ENCODE results near the gene RGS11. TPM values are rescaled to one million over a fixed set of nuclear protein-coding genes. Genes with fewer than 3 reads are reported as not detected.

Gene RGS11
- total and polyA plus RNA-seq, 2 experiments from 2014 or later = 0.74 to 1.8 TPM

DNA sequence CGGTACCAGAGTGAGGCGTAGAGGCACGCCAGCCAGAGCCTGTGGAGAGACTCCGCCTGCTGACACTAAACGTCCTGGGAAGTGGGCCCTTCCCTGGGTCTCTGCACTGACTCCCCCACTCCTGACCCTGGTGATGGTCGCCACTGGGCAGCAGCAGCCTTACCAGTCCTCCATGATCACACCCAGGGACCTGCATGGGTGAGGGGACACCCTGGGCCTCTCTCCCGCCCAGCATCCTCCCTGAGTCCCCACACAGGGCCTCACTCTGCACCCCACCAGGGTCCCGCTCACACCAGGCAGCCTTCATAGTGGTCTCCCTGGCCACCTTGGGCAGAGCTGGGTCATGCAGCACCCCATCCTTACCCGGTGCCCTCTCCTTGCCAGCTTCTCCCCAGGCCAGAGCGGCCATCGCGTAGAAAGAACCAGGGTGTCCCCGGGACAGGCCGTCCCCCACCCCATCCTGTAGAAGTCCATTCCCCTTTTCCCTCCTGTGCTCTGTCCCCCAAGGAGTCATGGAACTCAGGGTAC lies 10.7 kb downstream of the RGS11 start:
- no peak overlapping the region for H2AFZ ChIP-seq
- no peaks in the 10 kb centered on the region for H3K36me3 ChIP-seq (ENCODE audit: insufficient read depth)
- Mint-ChIP-seq H3K4me3 (no peak overlapping the region), H3K9me3 (no peaks in the 10 kb centered on the region; the same call in 2 of the 3 replicates), H3K36me3 (ENCODE audit: low read depth) (peaks cover 18% of the 10 kb centered on the region; the same call in 2 of the 3 replicates), H3K4me1 (no peaks in the 10 kb centered on the region), H3K27me3 (ENCODE audit: insufficient read depth, low read depth, poor library complexity) (peaks cover 10% of the 10 kb centered on the region), H3K27ac (no peak overlapping the region)
- no peak overlapping the region for H3K4me2 ChIP-seq
- TF ChIP-seq, protein P1, sequence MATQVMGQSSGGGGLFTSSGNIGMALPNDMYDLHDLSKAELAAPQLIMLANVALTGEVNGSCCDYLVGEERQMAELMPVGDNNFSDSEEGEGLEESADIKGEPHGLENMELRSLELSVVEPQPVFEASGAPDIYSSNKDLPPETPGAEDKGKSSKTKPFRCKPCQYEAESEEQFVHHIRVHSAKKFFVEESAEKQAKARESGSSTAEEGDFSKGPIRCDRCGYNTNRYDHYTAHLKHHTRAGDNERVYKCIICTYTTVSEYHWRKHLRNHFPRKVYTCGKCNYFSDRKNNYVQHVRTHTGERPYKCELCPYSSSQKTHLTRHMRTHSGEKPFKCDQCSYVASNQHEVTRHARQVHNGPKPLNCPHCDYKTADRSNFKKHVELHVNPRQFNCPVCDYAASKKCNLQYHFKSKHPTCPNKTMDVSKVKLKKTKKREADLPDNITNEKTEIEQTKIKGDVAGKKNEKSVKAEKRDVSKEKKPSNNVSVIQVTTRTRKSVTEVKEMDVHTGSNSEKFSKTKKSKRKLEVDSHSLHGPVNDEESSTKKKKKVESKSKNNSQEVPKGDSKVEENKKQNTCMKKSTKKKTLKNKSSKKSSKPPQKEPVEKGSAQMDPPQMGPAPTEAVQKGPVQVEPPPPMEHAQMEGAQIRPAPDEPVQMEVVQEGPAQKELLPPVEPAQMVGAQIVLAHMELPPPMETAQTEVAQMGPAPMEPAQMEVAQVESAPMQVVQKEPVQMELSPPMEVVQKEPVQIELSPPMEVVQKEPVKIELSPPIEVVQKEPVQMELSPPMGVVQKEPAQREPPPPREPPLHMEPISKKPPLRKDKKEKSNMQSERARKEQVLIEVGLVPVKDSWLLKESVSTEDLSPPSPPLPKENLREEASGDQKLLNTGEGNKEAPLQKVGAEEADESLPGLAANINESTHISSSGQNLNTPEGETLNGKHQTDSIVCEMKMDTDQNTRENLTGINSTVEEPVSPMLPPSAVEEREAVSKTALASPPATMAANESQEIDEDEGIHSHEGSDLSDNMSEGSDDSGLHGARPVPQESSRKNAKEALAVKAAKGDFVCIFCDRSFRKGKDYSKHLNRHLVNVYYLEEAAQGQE (IDR thresholded peaks at IDR 0.05; ENCODE audit: unreplicated experiment) = no peak
- TF ChIP-seq, protein P2, sequence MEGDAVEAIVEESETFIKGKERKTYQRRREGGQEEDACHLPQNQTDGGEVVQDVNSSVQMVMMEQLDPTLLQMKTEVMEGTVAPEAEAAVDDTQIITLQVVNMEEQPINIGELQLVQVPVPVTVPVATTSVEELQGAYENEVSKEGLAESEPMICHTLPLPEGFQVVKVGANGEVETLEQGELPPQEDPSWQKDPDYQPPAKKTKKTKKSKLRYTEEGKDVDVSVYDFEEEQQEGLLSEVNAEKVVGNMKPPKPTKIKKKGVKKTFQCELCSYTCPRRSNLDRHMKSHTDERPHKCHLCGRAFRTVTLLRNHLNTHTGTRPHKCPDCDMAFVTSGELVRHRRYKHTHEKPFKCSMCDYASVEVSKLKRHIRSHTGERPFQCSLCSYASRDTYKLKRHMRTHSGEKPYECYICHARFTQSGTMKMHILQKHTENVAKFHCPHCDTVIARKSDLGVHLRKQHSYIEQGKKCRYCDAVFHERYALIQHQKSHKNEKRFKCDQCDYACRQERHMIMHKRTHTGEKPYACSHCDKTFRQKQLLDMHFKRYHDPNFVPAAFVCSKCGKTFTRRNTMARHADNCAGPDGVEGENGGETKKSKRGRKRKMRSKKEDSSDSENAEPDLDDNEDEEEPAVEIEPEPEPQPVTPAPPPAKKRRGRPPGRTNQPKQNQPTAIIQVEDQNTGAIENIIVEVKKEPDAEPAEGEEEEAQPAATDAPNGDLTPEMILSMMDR (conservative IDR thresholded peaks at IDR 0.05; ENCODE audit: low read depth in 2 of 2) = no peak
- no peak for TF ChIP-seq POLR2AphosphoS5 (IDR thresholded peaks at IDR 0.05; ENCODE audit: low read depth)
- TF ChIP-seq, protein P3, sequence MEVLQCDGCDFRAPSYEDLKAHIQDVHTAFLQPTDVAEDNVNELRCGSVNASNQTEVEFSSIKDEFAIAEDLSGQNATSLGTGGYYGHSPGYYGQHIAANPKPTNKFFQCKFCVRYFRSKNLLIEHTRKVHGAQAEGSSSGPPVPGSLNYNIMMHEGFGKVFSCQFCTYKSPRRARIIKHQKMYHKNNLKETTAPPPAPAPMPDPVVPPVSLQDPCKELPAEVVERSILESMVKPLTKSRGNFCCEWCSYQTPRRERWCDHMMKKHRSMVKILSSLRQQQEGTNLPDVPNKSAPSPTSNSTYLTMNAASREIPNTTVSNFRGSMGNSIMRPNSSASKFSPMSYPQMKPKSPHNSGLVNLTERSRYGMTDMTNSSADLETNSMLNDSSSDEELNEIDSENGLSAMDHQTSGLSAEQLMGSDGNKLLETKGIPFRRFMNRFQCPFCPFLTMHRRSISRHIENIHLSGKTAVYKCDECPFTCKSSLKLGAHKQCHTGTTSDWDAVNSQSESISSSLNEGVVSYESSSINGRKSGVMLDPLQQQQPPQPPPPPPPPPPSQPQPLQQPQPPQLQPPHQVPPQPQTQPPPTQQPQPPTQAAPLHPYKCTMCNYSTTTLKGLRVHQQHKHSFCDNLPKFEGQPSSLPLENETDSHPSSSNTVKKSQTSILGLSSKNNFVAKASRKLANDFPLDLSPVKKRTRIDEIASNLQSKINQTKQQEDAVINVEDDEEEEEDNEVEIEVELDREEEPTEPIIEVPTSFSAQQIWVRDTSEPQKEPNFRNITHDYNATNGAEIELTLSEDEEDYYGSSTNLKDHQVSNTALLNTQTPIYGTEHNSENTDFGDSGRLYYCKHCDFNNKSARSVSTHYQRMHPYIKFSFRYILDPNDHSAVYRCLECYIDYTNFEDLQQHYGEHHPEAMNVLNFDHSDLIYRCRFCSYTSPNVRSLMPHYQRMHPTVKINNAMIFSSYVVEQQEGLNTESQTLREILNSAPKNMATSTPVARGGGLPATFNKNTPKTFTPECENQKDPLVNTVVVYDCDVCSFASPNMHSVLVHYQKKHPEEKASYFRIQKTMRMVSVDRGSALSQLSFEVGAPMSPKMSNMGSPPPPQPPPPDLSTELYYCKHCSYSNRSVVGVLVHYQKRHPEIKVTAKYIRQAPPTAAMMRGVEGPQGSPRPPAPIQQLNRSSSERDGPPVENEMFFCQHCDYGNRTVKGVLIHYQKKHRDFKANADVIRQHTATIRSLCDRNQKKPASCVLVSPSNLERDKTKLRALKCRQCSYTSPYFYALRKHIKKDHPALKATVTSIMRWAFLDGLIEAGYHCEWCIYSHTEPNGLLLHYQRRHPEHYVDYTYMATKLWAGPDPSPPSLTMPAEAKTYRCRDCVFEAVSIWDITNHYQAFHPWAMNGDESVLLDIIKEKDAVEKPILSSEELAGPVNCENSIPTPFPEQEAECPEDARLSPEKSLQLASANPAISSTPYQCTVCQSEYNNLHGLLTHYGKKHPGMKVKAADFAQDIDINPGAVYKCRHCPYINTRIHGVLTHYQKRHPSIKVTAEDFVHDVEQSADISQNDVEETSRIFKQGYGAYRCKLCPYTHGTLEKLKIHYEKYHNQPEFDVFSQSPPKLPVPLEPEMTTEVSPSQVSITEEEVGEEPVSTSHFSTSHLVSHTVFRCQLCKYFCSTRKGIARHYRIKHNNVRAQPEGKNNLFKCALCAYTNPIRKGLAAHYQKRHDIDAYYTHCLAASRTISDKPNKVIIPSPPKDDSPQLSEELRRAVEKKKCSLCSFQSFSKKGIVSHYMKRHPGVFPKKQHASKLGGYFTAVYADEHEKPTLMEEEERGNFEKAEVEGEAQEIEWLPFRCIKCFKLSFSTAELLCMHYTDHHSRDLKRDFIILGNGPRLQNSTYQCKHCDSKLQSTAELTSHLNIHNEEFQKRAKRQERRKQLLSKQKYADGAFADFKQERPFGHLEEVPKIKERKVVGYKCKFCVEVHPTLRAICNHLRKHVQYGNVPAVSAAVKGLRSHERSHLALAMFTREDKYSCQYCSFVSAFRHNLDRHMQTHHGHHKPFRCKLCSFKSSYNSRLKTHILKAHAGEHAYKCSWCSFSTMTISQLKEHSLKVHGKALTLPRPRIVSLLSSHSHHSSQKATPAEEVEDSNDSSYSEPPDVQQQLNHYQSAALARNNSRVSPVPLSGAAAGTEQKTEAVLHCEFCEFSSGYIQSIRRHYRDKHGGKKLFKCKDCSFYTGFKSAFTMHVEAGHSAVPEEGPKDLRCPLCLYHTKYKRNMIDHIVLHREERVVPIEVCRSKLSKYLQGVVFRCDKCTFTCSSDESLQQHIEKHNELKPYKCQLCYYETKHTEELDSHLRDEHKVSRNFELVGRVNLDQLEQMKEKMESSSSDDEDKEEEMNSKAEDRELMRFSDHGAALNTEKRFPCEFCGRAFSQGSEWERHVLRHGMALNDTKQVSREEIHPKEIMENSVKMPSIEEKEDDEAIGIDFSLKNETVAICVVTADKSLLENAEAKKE (CRISPR knock-in tag; IDR thresholded peaks at IDR 0.05) = no peak
- TF ChIP-seq, protein P4, sequence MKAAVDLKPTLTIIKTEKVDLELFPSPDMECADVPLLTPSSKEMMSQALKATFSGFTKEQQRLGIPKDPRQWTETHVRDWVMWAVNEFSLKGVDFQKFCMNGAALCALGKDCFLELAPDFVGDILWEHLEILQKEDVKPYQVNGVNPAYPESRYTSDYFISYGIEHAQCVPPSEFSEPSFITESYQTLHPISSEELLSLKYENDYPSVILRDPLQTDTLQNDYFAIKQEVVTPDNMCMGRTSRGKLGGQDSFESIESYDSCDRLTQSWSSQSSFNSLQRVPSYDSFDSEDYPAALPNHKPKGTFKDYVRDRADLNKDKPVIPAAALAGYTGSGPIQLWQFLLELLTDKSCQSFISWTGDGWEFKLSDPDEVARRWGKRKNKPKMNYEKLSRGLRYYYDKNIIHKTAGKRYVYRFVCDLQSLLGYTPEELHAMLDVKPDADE (IDR thresholded peaks at IDR 0.05) = no peak
- TF ChIP-seq EZH2 (IDR thresholded peaks at IDR 0.05; ENCODE audit: low read depth, unreplicated experiment) = no peak
- no peak for TF ChIP-seq CREB1 (CRISPR knock-in tag; IDR thresholded peaks at IDR 0.05; ENCODE audit: low read depth)
- no peak for TF ChIP-seq STAT1 (IDR thresholded peaks at IDR 0.05; ENCODE audit: unreplicated experiment)
- no peak for TF ChIP-seq EZH2phosphoT487 (IDR thresholded peaks at IDR 0.05; ENCODE audit: unreplicated experiment)
- TF ChIP-seq JUNB (IDR thresholded peaks at IDR 0.05; ENCODE audit: unreplicated experiment) = no peak
- H3K4me3 ChIP-seq = no peak overlapping the region
- H3K27me3 ChIP-seq (ENCODE audit: insufficient read depth) = no peaks in the 10 kb centered on the region
- no peak overlapping the region for H3K27ac ChIP-seq (ENCODE audit: low read depth)
- no peaks in the 10 kb centered on the region for H3K79me2 ChIP-seq (replicated peaks; ENCODE audit: insufficient read depth)
- no peak for ATAC-seq
- no peaks in the 10 kb centered on the region for H3K9me2 ChIP-seq (ENCODE audit: insufficient read depth)
- 0 out of 2 replicates have a peak, but pooled peaks cover 3% of the 10 kb centered on the region for H3F3A ChIP-seq (replicated peaks; ENCODE audit: low read depth)
- DNase-seq (ENCODE audit: low spot score) = no peak
- H3K4me1 ChIP-seq (ENCODE audit: insufficient read depth) = no peaks in the 10 kb centered on the region
- no peaks in the 10 kb centered on the region for H4K20me1 ChIP-seq (replicated peaks; ENCODE audit: insufficient read depth)
